ENCODE measurements around the gene IGF1R.

IGF1R gene

GRCh38 chr15:98898122-98898521 lies 249.8 kb downstream of the IGF1R start:
- no peaks in the 10 kb centered on the region for H3K4me1 ChIP-seq (ENCODE audit: control insufficient read depth in 2 of 2, insufficient read depth in 2 of 2, low read length in 2 of 2)
- no peak overlapping the region for H3K4me3 ChIP-seq (ENCODE audit: low read length in 2 of 2)
- peaks cover 0 to 11% of the 10 kb centered on the region in 2 donors for H3K36me3 ChIP-seq (ENCODE audit: control insufficient read depth in 2 of 2, insufficient read depth in 2 of 2, low read length in 2 of 2)
- no peak overlapping the region for H3K9ac ChIP-seq (ENCODE audit: low read depth in 1 of 2, low read length in 2 of 2)
- H3K9me3 ChIP-seq (ENCODE audit: control insufficient read depth in 2 of 2, low read length in 2 of 2) = no peaks in the 10 kb centered on the region
- no peak overlapping the region for H3K27ac ChIP-seq (ENCODE audit: low read depth in 2 of 2, low read length in 2 of 2)
- H3K27me3 ChIP-seq (ENCODE audit: control insufficient read depth in 2 of 2, insufficient read depth in 2 of 2, low read length in 2 of 2) = no peaks in the 10 kb centered on the region

- Histone ChIP-seq H3K36me3 (ENCODE audit: control insufficient read depth in 2 of 2, insufficient read depth in 2 of 2, low read length in 2 of 2) (peaks cover 0 to 8% of the 10 kb centered on the region in 2 donors), H3K9ac (ENCODE audit: low read depth in 1 of 2, low read length in 2 of 2) (no peak overlapping the region), H3K27ac (ENCODE audit: low read depth in 2 of 2, low read length in 2 of 2) (no peak overlapping the region), H3K4me3 (ENCODE audit: low read length in 2 of 2) (no peak overlapping the region), H3K27me3 (ENCODE audit: control insufficient read depth in 2 of 2, insufficient read depth in 2 of 2, low read length in 2 of 2) (no peaks in the 10 kb centered on the region), H3K4me1 (ENCODE audit: control insufficient read depth in 2 of 2, insufficient read depth in 2 of 2, low read length in 2 of 2) (peaks cover 0 to under 1% of the 10 kb centered on the region in 2 donors), H3K9me3 (ENCODE audit: control insufficient read depth in 2 of 2, low read length in 2 of 2) (no peaks in the 10 kb centered on the region)
These were observed 251.1 kb downstream of the IGF1R start for GRCh38 chr15:98899272-98900021.

- Histone ChIP-seq H3K27me3 (ENCODE audit: control insufficient read depth in 2 of 2, insufficient read depth in 2 of 2, low read length in 2 of 2) (no peaks in the 10 kb centered on the region), H3K27ac (ENCODE audit: low read depth in 2 of 2, low read length in 2 of 2) (no peak overlapping the region), H3K4me1 (ENCODE audit: control insufficient read depth in 2 of 2, insufficient read depth in 2 of 2, low read length in 2 of 2) (peaks cover 0 to 3% of the 10 kb centered on the region in 2 donors), H3K9ac (ENCODE audit: low read depth in 1 of 2, low read length in 2 of 2) (no peak overlapping the region), H3K9me3 (ENCODE audit: control insufficient read depth in 2 of 2, low read length in 2 of 2) (no peaks in the 10 kb centered on the region), H3K4me3 (ENCODE audit: low read length in 2 of 2) (no peak overlapping the region), H3K36me3 (ENCODE audit: control insufficient read depth in 2 of 2, insufficient read depth in 2 of 2, low read length in 2 of 2) (peaks cover 0 to 8% of the 10 kb centered on the region in 2 donors)
These were observed 252.0 kb downstream of the IGF1R start for GRCh38 chr15:98900356-98900755.

GRCh38 chr15:98901434-98902072 lies 253.2 kb downstream of the IGF1R start:
- Histone ChIP-seq H3K4me1 (ENCODE audit: control insufficient read depth in 2 of 2, insufficient read depth in 2 of 2, low read length in 2 of 2) (peaks cover 0 to 3% of the 10 kb centered on the region in 2 donors), H3K27ac (ENCODE audit: low read depth in 2 of 2, low read length in 2 of 2) (no peak overlapping the region), H3K27me3 (ENCODE audit: control insufficient read depth in 2 of 2, insufficient read depth in 2 of 2, low read length in 2 of 2) (no peaks in the 10 kb centered on the region), H3K36me3 (ENCODE audit: control insufficient read depth in 2 of 2, insufficient read depth in 2 of 2, low read length in 2 of 2) (peaks cover 0 to 6% of the 10 kb centered on the region in 2 donors), H3K4me3 (ENCODE audit: low read length in 2 of 2) (no peak overlapping the region), H3K9ac (ENCODE audit: low read depth in 1 of 2, low read length in 2 of 2) (no peak overlapping the region), H3K9me3 (ENCODE audit: control insufficient read depth in 2 of 2, low read length in 2 of 2) (no peaks in the 10 kb centered on the region)

- Histone ChIP-seq H3K4me1 (ENCODE audit: control insufficient read depth in 2 of 2, insufficient read depth in 2 of 2, low read length in 2 of 2) (peaks cover 0 to 5% of the 10 kb centered on the region in 2 donors), H3K27me3 (ENCODE audit: control insufficient read depth in 2 of 2, insufficient read depth in 2 of 2, low read length in 2 of 2) (no peaks in the 10 kb centered on the region), H3K27ac (ENCODE audit: low read depth in 2 of 2, low read length in 2 of 2) (no peak overlapping the region), H3K9me3 (ENCODE audit: control insufficient read depth in 2 of 2, low read length in 2 of 2) (no peaks in the 10 kb centered on the region), H3K9ac (ENCODE audit: low read depth in 1 of 2, low read length in 2 of 2) (no peak overlapping the region), H3K36me3 (ENCODE audit: control insufficient read depth in 2 of 2, insufficient read depth in 2 of 2, low read length in 2 of 2) (peaks cover 0 to 6% of the 10 kb centered on the region in 2 donors), H3K4me3 (ENCODE audit: low read length in 2 of 2) (no peak overlapping the region)
These were observed 254.6 kb downstream of the IGF1R start for GRCh38 chr15:98902931-98903330.

- H3K36me3 ChIP-seq (ENCODE audit: control insufficient read depth in 2 of 2, insufficient read depth in 2 of 2, low read length in 2 of 2) = peaks cover 0 to 7% of the 10 kb centered on the region in 2 donors
- H3K9me3 ChIP-seq (ENCODE audit: control insufficient read depth in 2 of 2, low read length in 2 of 2) = no peaks in the 10 kb centered on the region
- H3K4me3 ChIP-seq (ENCODE audit: low read length in 2 of 2) = no peak overlapping the region
- no peaks in the 10 kb centered on the region for H3K27me3 ChIP-seq (ENCODE audit: control insufficient read depth in 2 of 2, insufficient read depth in 2 of 2, low read length in 2 of 2)
- no peak overlapping the region for H3K27ac ChIP-seq (ENCODE audit: low read depth in 2 of 2, low read length in 2 of 2)
- peaks cover 0 to 5% of the 10 kb centered on the region in 2 donors for H3K4me1 ChIP-seq (ENCODE audit: control insufficient read depth in 2 of 2, insufficient read depth in 2 of 2, low read length in 2 of 2)
- no peak overlapping the region for H3K9ac ChIP-seq (ENCODE audit: low read depth in 1 of 2, low read length in 2 of 2)
These were observed 255.2 kb downstream of the IGF1R start for GRCh38 chr15:98903377-98904018.

- peaks cover 0 to 7% of the 10 kb centered on the region in 2 donors for H3K36me3 ChIP-seq (ENCODE audit: control insufficient read depth in 2 of 2, insufficient read depth in 2 of 2, low read length in 2 of 2)
- H3K9me3 ChIP-seq (ENCODE audit: control insufficient read depth in 2 of 2, low read length in 2 of 2) = no peaks in the 10 kb centered on the region
- no peaks in the 10 kb centered on the region for H3K27me3 ChIP-seq (ENCODE audit: control insufficient read depth in 2 of 2, insufficient read depth in 2 of 2, low read length in 2 of 2)
- H3K4me1 ChIP-seq (ENCODE audit: control insufficient read depth in 2 of 2, insufficient read depth in 2 of 2, low read length in 2 of 2) = peaks cover 0 to 5% of the 10 kb centered on the region in 2 donors
- H3K9ac ChIP-seq (ENCODE audit: low read depth in 1 of 2, low read length in 2 of 2) = no peak overlapping the region
- H3K27ac ChIP-seq (ENCODE audit: low read depth in 2 of 2, low read length in 2 of 2) = no peak overlapping the region
- no peak overlapping the region for H3K4me3 ChIP-seq (ENCODE audit: low read length in 2 of 2)
These were observed 256.2 kb downstream of the IGF1R start for GRCh38 chr15:98904544-98904943.

GRCh38 chr15:98905963-98906711 lies 257.8 kb downstream of the IGF1R start:
- no peak overlapping the region for H3K4me3 ChIP-seq (ENCODE audit: low read length in 2 of 2)
- no peaks in the 10 kb centered on the region for H3K9me3 ChIP-seq (ENCODE audit: control insufficient read depth in 2 of 2, low read length in 2 of 2)
- no peak overlapping the region for H3K9ac ChIP-seq (ENCODE audit: low read depth in 1 of 2, low read length in 2 of 2)
- H3K27ac ChIP-seq (ENCODE audit: low read depth in 2 of 2, low read length in 2 of 2) = no peak overlapping the region
- H3K27me3 ChIP-seq (ENCODE audit: control insufficient read depth in 2 of 2, insufficient read depth in 2 of 2, low read length in 2 of 2) = no peaks in the 10 kb centered on the region
- peaks cover 0 to 5% of the 10 kb centered on the region in 2 donors for H3K4me1 ChIP-seq (ENCODE audit: control insufficient read depth in 2 of 2, insufficient read depth in 2 of 2, low read length in 2 of 2)
- peaks cover 9 to 11% of the 10 kb centered on the region in 2 donors for H3K36me3 ChIP-seq (ENCODE audit: control insufficient read depth in 2 of 2, insufficient read depth in 2 of 2, low read length in 2 of 2)

- Histone ChIP-seq H3K36me3 (ENCODE audit: control insufficient read depth in 2 of 2, insufficient read depth in 2 of 2, low read length in 2 of 2) (peaks cover 13 to 17% of the 10 kb centered on the region in 2 donors), H3K27me3 (ENCODE audit: control insufficient read depth in 2 of 2, insufficient read depth in 2 of 2, low read length in 2 of 2) (no peaks in the 10 kb centered on the region), H3K4me3 (ENCODE audit: low read length in 2 of 2) (no peak overlapping the region), H3K9me3 (ENCODE audit: control insufficient read depth in 2 of 2, low read length in 2 of 2) (no peaks in the 10 kb centered on the region), H3K9ac (ENCODE audit: low read depth in 1 of 2, low read length in 2 of 2) (no peak overlapping the region), H3K27ac (ENCODE audit: low read depth in 2 of 2, low read length in 2 of 2) (no peak overlapping the region), H3K4me1 (ENCODE audit: control insufficient read depth in 2 of 2, insufficient read depth in 2 of 2, low read length in 2 of 2) (peaks cover 0 to 5% of the 10 kb centered on the region in 2 donors)
These were observed 258.4 kb downstream of the IGF1R start for GRCh38 chr15:98906712-98907083.

All from mucosa of rectum (tissue), 2 donors.